HG03159 (cell line): ENCODE data around the gene RPTOR.

Source experiments
- ATAC-seq: cut with Tn5 transposase; IDR thresholded peaks from one replicate; pipeline ENCODE4 v1.9.1; 2021; ENCODE audit warnings: mild to moderate bottlenecking, moderate library complexity; ENCODE audit not compliant: unreplicated experiment

The RPTOR gene

GRCh38 chr17:80931421-80932265, 387.0 kb downstream of the RPTOR start:
- no peak for ATAC-seq

- no peak for ATAC-seq
Measured at GRCh38 chr17:80935526-80935925, 390.9 kb downstream of the RPTOR start.

- ATAC-seq: no peak
Measured at GRCh38 chr17:80936218-80936617, 391.6 kb downstream of the RPTOR start.

- no peak for ATAC-seq
Measured at GRCh38 chr17:80936723-80937122, 392.1 kb downstream of the RPTOR start.

DNA sequence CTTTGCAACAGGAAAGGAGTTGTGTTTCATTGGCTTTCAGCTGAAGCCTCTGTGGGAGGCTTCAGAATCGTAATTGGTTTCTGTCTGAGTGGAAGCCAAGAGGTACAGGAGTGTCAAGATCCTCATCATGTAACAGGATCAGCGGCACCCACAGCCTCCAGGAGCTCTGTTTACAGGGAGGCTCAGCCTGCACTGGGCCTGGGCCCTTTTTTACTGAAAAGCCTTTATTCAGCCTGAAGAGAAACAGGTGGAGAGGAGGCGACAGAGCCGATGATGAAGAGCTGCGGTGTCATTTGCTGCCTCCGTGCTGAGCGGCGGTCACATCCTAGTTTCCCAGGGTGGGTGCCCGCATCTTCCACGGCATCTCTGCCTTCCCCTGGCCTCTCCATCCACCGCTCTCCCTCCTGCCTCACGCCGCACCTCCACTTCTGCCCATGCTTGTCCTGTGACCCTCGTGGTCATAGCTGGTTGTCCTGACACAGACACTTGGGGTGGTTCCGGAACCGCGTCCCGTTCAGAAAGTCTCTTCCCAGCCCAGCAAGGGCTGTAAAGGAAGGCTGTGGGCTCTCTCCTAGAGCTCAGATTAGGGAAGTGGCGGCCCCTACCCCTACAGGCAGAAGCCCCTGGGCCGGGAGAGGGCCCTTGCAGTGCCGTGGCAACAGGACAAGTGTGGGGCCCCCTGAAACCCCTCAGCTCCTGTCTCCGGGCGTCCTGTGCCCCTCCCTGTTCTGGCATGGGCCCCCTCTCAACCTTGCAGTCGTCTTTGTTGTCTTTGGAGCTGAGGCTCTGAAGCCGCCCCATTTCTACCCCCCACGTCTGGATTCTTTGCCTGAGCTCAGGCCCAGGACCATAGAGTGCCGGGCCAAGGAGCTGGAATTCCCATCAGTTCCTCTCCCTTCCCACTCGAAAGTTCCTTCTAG, 393.1 kb downstream of the RPTOR start:
- no peak for ATAC-seq

GRCh38 chr17:80938556-80938955, 393.9 kb downstream of the RPTOR start:
- no peak for ATAC-seq

GRCh38 chr17:80939151-80940145, 394.8 kb downstream of the RPTOR start:
- no peak for ATAC-seq

GRCh38 chr17:80940171-80941123, 395.8 kb downstream of the RPTOR start:
- ATAC-seq: no peak

DNA sequence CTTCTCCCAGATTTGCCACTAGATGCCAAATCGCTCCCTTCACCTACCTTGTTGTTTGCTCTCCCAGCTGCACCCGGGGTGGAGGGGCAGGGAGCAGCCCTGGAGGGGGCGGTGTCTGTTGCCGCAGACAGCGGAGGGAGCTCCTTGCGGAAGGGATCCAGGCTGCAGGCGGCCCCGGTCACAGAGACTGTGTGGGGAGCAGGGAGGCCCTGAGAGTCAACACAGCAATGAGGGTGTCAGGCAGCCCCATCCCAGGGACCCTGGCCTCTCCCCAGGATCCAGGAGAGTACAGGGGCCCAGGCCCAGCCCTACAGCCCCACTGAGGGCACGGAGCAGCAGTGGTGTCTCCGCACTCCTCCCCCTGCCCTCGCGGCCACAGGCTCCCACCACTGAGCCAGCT, 396.5 kb downstream of the RPTOR start:
- ATAC-seq: no peak

GRCh38 chr17:80941743-80942422, 397.2 kb downstream of the RPTOR start:
- no peak for ATAC-seq

GRCh38 chr17:80942423-80943345, 398.0 kb downstream of the RPTOR start:
- ATAC-seq: no peak

GRCh38 chr17:80943346-80944145, 398.9 kb downstream of the RPTOR start:
- no peak for ATAC-seq

DNA sequence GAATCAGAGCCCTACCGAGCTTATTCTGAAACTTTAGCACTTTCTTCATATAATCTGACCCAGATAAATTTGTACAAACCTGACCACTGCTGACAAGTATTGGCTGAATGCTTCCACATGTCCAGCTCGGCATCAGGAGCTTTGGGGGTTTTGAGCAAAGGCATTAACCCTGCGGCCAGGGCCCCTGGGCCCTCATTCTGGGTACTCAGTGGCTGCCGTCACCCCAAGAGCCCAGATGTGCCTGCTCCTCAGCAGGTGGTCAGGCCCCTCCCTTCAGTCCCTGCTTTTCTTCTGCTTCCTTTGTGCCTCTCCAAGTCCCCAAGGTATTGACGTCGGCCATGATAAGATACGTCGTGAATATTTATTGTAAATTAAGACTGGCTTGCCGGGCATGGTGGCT, 399.7 kb downstream of the RPTOR start:
- no peak for ATAC-seq

- no peak for ATAC-seq
Measured at GRCh38 chr17:80945736-80946135, 401.1 kb downstream of the RPTOR start.

DNA sequence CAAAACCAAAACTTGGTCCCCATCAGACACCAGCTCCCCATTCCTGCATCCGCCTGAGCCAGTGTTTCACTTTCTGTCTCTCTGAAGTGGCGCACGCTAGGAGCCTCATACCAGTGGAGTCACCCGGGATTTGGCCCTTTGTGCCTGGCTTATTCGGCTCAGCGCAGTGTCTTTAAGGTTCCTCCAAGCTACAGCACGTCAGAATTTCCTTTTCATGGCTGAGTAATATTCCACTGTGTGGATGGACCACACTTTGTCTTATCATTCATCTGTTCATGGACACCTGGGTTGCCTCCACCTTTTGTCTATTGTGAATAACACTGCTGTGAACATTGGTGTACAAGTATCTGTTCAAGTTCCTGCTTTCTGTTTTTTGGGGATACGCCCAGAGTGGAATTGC, 401.8 kb downstream of the RPTOR start:
- ATAC-seq: no peak

DNA sequence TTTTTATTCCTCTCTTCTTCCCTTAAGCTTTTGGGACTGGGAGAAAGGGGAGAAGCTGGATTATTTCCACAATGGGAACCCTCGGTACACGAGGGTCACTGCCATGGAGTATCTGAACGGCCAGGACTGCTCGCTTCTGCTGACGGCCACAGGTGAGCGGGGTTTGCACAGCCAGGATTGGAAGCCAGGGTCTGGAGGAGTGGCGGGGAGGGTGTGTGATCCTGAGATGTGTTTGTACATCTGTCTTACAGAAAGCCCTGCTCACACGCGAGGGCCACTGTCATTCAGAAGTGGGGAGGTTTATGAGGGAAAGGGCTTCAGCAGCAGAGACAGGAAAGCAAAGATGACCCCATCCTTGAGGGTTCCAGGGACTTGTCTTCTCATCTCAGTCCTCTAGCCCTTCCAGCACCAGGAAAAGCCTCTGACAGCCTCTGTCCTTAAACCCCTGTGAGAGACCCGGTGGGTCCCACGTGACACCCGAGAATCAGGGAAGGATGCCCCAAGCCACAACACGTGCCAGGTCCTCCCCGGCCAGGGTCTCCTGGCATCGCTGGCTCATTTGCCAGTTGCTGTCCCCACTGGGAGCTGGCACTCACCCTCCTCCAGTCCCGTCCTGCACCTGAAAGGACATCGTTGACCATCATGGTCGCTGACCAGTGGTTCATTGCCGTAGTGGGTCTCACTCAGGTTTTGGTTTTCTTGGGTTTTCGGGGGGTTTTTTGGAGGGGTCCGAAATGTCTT, 402.7 kb downstream of the RPTOR start:
- no peak for ATAC-seq
